GM19467 (cell line): ENCODE results near the gene GRIA1.
"Not testable (repeated sequence)": the region's sequence is repeated elsewhere in the genome, so short reads cannot be mapped to it uniquely, and the experiment has no call there.

ENCODE experiments used
- ATAC-seq: cut with Tn5 transposase; IDR thresholded peaks from one replicate; pipeline ENCODE4 v1.9.1; 2021; ENCODE audit warnings: mild to moderate bottlenecking, moderate library complexity; ENCODE audit not compliant: unreplicated experiment

The GRIA1 gene

GRCh38 chr5:153713943-153714342 lies 223.5 kb downstream of the GRIA1 start:
- ATAC-seq = no peak

GRCh38 chr5:153714798-153715197 lies 224.3 kb downstream of the GRIA1 start:
- ATAC-seq = no peak

- no peak for ATAC-seq
Observed at GRCh38 chr5:153717287-153717686, 226.8 kb downstream of the GRIA1 start.

- ATAC-seq = no peak
Observed at GRCh38 chr5:153718713-153719112, 228.2 kb downstream of the GRIA1 start.

GRCh38 chr5:153719324-153719723 lies 228.9 kb downstream of the GRIA1 start:
- no peak for ATAC-seq

GRCh38 chr5:153723022-153723610 lies 232.6 kb downstream of the GRIA1 start:
- not testable (repeated sequence) for ATAC-seq

- no peak for ATAC-seq
Observed at GRCh38 chr5:153742060-153742459, 251.6 kb downstream of the GRIA1 start.

GRCh38 chr5:153744751-153745150 lies 254.3 kb downstream of the GRIA1 start:
- no peak for ATAC-seq

- no peak for ATAC-seq
Observed at GRCh38 chr5:153745778-153746395, 255.4 kb downstream of the GRIA1 start.

- ATAC-seq = no peak
Observed at GRCh38 chr5:153746440-153746839, 256.0 kb downstream of the GRIA1 start.

- ATAC-seq = no peak
Observed at GRCh38 chr5:153748823-153749222, 258.4 kb downstream of the GRIA1 start.

GRCh38 chr5:153749960-153750359 lies 259.5 kb downstream of the GRIA1 start:
- ATAC-seq = no peak

GRCh38 chr5:153751251-153751650 lies 260.8 kb downstream of the GRIA1 start:
- no peak for ATAC-seq

GRCh38 chr5:153752890-153753289 lies 262.4 kb downstream of the GRIA1 start:
- ATAC-seq = no peak

- ATAC-seq = no peak
Observed at GRCh38 chr5:153753645-153754432, 263.4 kb downstream of the GRIA1 start.

- no peak for ATAC-seq
Observed at GRCh38 chr5:153755913-153756500, 265.5 kb downstream of the GRIA1 start.

- no peak for ATAC-seq
Observed at GRCh38 chr5:153756540-153756939, 266.1 kb downstream of the GRIA1 start.

- no peak for ATAC-seq
Observed at GRCh38 chr5:153765987-153766386, 275.5 kb downstream of the GRIA1 start.

- ATAC-seq = no peak
Observed at GRCh38 chr5:153767221-153768188, 277.0 kb downstream of the GRIA1 start.

- no peak for ATAC-seq
Observed at GRCh38 chr5:153770066-153770465, 279.6 kb downstream of the GRIA1 start.

GRCh38 chr5:153774686-153775085 lies 284.2 kb downstream of the GRIA1 start:
- no peak for ATAC-seq
